ENCODE results near the gene UMODL1.

DNA sequence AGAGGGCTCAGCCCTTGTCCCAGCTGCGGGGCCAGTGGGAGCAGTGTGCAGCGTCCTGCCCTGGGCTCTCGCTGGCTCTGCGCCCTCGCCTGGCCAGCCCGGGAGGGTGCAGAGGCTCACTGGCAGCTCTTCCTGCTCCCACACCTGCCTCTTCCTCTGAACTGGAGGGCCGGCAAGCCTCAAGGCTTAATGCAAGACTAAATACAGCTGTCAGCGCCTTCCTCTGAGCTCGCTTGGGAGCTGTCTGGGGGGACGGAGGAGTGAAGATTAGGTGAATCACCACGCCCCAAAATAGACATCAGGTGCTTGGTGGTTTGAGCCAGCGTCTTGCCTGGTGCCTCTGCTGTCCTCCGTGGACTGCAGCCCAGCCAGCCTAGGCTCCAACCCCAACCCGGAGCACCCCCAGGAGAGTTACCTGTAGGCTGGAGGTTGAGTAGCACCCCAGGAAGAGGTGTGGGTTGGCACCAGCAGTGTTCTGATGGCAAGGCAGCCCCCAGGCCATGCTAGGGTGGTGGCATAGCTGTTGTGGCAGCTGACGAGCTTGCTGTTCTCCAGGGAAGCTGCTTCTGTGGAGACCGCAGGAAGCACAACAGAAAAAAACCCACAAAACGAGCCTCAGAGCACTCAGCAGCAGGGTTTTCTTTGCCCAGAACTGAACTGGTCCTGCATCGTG, 36.9 kb downstream of the UMODL1 start:
- TF ChIP-seq, protein P1, sequence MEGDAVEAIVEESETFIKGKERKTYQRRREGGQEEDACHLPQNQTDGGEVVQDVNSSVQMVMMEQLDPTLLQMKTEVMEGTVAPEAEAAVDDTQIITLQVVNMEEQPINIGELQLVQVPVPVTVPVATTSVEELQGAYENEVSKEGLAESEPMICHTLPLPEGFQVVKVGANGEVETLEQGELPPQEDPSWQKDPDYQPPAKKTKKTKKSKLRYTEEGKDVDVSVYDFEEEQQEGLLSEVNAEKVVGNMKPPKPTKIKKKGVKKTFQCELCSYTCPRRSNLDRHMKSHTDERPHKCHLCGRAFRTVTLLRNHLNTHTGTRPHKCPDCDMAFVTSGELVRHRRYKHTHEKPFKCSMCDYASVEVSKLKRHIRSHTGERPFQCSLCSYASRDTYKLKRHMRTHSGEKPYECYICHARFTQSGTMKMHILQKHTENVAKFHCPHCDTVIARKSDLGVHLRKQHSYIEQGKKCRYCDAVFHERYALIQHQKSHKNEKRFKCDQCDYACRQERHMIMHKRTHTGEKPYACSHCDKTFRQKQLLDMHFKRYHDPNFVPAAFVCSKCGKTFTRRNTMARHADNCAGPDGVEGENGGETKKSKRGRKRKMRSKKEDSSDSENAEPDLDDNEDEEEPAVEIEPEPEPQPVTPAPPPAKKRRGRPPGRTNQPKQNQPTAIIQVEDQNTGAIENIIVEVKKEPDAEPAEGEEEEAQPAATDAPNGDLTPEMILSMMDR (conservative IDR thresholded peaks at IDR 0.05), result peak; percentile 71
- no peak for TF ChIP-seq EZH2 (IDR thresholded peaks at IDR 0.05; ENCODE audit: low read depth)
